Astrocyte of the cerebellum (primary cell): ENCODE data around the gene BCL2L15.
"Not testable (repeated sequence)": the region's sequence is repeated elsewhere in the genome, so short reads cannot be mapped to it uniquely, and the experiment has no call there.

ENCODE experiments used
- DNase-seq: peaks from one replicate; pipeline ENCODE4 v3.0.0-alpha.2; 2011; ENCODE audit warnings: low read depth
- H3K4me3 ChIP-seq: 2 replicates; pipeline ENCODE4 v1.5.1; 2011; ENCODE audit warnings: mild to moderate bottlenecking, low read depth, low read length, moderate library complexity
- in situ Hi-C: cut with HindIII; loops from 2 replicates; pipeline ENCODE4 v1.10.0; 2017; ENCODE audit warnings: low sequenced_read_pairs
- TF ChIP-seq, protein P1 (sequence below): IDR thresholded peaks from 2 replicates; pipeline ENCODE4 v1.5.1; 2012; ENCODE audit warnings: low read length, low read depth, moderate library complexity, mild to moderate bottlenecking; ENCODE audit errors: missing control alignments

BCL2L15 gene

DNA sequence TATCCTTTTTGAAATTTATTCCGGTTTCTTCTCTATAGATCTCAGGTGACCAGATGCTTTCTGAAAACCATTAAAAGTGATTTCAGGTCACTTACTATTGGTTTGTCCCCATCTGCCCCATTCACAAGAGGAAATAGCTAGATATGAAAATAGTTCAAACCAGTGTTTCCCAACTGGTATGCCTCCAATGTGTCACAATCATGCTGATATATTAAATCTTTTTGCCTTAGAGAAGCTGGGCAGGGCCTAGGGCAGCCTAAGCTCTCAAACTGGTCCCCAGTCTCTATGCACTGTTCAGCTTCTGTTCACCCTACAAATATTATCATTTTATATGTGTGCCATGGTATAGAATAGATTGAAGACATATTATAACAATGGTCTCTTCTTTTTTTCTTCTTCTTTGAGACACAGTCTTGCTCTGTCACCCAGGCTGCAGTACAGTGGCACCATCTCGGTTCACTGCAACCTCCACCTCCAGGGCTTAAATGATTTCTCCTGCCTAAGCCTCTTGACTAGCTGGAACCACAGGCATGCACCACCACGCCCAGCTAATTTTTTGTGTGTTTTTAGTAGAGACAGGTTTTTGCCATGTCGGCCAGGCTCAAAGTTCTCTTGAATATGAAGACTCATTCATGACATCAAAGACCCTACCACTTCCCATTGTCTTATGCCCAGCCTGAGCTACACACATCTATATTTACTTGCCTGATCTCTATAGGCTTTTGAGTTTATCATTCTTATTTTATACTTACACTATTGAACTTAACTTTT, 31.6 kb downstream of the BCL2L15 start:
- no peak for DNase-seq
- no peak overlapping the region for H3K4me3 ChIP-seq
- TF ChIP-seq, protein P1, sequence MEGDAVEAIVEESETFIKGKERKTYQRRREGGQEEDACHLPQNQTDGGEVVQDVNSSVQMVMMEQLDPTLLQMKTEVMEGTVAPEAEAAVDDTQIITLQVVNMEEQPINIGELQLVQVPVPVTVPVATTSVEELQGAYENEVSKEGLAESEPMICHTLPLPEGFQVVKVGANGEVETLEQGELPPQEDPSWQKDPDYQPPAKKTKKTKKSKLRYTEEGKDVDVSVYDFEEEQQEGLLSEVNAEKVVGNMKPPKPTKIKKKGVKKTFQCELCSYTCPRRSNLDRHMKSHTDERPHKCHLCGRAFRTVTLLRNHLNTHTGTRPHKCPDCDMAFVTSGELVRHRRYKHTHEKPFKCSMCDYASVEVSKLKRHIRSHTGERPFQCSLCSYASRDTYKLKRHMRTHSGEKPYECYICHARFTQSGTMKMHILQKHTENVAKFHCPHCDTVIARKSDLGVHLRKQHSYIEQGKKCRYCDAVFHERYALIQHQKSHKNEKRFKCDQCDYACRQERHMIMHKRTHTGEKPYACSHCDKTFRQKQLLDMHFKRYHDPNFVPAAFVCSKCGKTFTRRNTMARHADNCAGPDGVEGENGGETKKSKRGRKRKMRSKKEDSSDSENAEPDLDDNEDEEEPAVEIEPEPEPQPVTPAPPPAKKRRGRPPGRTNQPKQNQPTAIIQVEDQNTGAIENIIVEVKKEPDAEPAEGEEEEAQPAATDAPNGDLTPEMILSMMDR: no peak
- in situ Hi-C loops: no loop called here

DNA sequence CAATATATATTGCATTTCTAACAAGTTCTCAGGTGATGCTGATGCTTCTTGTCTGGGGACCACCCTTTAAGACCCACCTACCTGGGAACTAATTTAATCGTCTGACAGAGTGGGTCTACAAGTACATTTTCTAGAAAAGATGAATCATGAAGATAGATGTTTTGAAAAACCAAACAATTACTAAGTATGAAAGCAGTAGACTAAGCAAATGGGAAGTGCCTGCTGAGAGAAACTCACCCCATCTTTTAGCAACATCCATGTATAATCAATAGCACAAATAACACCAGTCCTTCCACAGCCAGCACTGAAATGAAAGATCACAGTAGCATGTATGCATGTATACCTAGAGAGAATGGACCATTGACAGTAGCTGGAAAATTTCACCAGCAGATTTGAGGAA, 33.1 kb downstream of the BCL2L15 start:
- TF ChIP-seq, protein P1: no peak
- DNase-seq: no peak
- no peak overlapping the region for H3K4me3 ChIP-seq
- in situ Hi-C loops: no loop called here

DNA sequence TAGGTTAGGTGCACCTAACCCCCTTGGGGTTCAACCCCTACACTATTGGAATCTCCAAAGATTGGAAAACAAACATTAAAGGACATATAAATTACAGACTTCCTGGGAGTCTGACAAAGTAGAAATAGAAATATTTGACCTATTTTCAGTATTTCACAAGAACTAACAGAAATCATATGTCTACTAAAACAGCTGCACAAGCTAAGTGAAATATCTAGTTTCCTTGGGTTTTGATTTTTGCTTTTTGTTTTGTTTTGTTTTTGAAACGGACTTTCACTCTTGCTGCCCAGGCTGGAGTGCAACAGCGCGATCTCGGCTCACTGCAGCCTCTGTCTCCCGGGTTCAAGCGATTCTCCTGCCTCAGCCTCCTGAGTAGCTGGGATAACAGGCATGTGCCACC, 34.7 kb downstream of the BCL2L15 start:
- in situ Hi-C loops, DNase-seq, H3K4me3 ChIP-seq: not testable (repeated sequence)

DNA sequence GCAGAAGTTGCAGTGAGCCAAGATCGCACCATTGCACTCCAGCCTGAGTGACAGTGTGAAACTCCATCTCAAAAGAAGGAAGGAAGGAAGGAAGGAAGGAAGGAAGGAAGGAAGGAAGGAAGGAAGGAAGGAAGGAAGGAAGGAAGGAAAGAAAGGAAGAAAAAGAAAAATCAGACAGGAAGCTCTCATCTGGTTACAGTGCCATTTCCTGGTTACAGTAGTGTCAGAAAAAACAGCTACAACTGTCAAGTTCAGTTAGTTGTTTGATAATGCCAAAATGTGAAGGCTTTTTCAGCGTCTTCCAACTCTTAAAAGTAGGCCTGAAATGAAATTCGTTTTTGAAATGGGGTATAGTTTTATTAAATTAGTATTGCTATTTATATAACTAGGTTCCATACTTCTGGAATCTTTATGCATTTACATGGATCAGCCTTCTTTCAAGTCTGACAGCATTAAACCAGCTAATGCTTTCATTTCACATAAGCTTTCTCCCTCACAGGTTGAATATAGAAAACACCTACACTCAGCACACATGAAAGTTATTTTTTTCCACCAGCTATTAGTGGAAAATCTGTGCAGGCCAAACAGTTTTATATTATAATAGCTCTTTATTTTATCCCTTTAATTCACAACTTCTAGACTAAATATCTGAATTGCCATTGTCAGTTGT, 37.1 kb downstream of the BCL2L15 start:
- H3K4me3 ChIP-seq: no peak overlapping the region
- in situ Hi-C loops: no loop called here
- DNase-seq: no peak
- TF ChIP-seq, protein P1: no peak

DNA sequence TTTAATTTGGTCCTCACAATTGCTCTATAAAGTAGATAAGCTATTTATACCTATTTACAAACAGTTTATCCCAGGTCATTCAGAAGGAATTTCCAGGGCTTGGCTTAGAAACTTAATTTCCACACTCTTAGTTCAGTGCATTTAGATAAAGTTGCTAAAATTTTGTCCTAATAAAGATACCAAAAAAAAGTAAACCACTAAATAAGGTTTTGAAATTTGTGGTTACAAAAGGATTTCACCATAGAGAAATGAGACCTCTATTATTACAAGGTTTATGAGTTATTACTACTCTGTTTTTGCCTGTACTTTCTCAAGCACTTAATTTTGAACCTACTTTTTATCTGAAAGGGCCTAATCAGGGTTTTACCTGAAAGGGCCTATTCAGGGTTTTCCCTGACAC, 38.3 kb downstream of the BCL2L15 start:
- in situ Hi-C loops: no loop called here
- TF ChIP-seq, protein P1: no peak
- no peak for DNase-seq
- H3K4me3 ChIP-seq: no peak overlapping the region

DNA sequence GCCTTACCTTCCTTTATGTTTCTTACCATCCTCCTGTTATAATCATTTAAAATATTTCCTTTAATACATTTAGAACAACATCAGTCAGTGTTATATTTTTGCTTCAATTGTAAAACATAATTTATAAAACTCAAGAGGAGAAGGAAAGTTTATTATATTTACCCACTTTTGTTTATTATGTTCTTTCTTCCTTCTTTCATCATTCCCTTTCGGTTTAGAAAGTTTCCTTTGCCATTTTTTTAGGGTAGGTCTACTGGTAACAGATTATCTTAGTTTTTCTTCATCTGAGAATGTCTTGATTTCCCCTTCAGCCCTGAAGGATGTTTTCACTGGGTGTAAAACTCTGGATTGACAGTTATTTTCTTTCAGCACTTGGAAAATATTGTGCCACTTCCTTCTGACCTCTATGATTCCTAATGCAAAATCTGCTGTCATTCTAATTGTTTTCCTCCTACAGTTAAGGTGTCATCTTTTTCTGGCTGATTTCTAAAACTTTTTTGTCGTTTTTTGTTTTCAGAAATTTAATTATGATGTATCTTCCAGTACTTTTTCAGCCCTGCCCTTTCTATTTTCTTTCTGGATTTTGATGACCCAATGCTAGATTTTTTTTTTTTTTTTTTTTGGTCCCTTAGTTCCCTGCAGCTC, 40.9 kb downstream of the BCL2L15 start:
- in situ Hi-C loops: no loop called here
- DNase-seq: no peak
- H3K4me3 ChIP-seq: no peak overlapping the region
- TF ChIP-seq, protein P1: no peak

DNA sequence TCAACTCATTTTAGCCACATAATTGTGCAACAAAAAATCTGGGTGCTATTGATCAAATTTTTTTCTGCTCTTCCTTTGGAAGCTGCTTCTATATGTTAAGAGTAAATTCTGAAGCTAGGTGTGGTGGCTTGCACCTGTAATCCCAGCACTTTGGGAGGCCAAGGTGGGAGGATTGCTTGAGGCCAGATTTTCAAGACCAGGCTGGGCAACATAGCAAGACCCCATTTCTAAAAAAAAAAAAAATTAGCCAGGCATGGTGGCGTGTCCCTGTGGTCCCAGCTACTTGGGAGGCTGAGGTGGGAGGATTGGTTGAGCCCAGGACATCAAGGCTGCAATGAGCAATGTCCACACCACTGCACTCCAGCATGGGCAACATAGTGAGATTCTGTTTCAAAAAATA, 50.8 kb downstream of the BCL2L15 start:
- no peak for DNase-seq
- TF ChIP-seq, protein P1: no peak
- in situ Hi-C loops: no loop called here
- H3K4me3 ChIP-seq: no peak overlapping the region
